Left cardiac atrium (tissue), 4 donors: ENCODE results near the gene IRAK4. TPM values are rescaled to one million over a fixed set of nuclear protein-coding genes. Genes with fewer than 3 reads are reported as not detected.
A peak's percentile ranks its signal among the peaks of the same experiment; 100 is the strongest.

ENCODE experiments used
- ATAC-seq, 2 donors: fragments of 200-7000 bp; cut with Tn5 transposase; one replicate each; pipeline ENCODE4 v1.9.1; 2020; ENCODE audit warnings: mild to moderate bottlenecking in 2 of 2, moderate library complexity in 2 of 2
- DNase-seq: peaks from one replicate; pipeline ENCODE4 v3.0.0-alpha.2; 2020
- intact Hi-C, 2 donors: fragments of 100-400 bp; cut with DNase I; formaldehyde crosslinking; loops; one replicate each; pipeline versions ENCODE4 v1.14.1 to v1.15.1; 2022 to 2023
- total RNA-seq, 2 donors: library from RNA; stranded (reverse); fragmentation: NEBNext Ultra II Directional; extraction: Animal tissue kit (Norgen Biotek cat#: 25700); gene quantifications; one replicate each; pipeline ENCODE4 v1.2.1, GENCODE V29; 2021
- donor health status: DM: no; HTN: yes; CAD: no.
- donor health status: DM: no; HTN: yes; CAD: no; lungs with severe emphysema.
- donor health status: DM: yes; HTN: yes; CAD: no.
- donor health status: Dilated cardiomyopathy.

The IRAK4 gene
- total RNA-seq, 2 donors from 2014 or later: 9.7 to 10.7 TPM

DNA sequence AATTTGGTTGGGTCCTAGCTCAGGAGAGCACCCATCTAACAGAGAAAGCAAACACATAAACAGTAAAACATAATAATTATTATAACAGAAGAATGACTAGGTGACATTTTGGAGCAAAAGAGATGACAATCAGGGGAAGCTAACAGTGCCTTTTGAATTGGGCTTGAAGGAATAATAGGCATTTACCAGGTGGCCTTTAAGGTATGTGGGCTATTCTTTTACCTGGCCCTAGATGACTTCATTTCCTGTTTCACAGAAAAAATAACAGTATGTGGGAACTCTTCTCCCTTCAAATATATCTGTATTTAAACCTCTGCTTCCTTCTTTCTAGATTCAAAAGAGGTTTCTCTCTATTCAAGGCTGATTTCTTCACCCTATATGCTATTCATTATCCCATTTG is 3.8 kb downstream of the IRAK4 start:
- no peak for DNase-seq
- intact Hi-C loops: no loop called here
- ATAC-seq: no peak

DNA sequence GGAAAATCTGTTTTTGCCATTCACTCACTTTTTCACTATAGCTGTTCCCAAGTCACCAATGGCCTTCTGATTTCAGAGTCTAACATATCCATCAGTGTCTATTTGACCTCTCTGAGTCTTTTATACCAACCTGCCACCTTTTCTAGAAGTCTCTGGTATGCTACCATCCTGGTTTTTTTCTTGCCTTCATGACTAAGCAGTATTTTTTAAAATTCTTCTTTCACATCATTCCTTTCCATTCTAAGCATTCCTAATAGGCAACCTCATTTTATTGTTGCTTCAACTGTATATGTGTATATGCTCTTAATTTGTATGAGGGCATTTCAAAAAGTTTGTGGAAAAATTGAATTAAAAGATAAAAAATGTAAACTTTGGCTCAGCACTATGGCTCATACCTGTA is 5.0 kb downstream of the IRAK4 start:
- no peak for ATAC-seq
- DNase-seq: no peak
- intact Hi-C loops: no loop called here

DNA sequence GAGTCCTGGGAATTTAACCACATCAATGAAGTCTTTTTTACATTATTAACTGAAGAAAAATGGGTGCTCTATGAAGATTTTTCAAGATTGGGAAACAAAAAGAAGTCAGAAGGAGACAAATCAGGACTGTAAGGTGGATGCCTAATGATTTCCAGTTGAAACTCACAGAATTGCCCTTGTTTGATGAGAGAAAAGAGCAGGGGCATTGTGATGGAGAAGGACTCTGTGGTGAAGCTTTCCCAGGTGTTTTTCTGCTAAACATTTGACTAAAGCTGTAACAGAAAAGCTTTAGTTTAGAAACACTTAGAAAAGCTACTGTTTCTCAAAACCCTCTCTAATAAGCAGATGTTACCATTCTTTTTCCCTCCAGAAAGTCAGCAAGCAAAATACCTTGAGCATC is 5.8 kb downstream of the IRAK4 start:
- DNase-seq (no peak), ATAC-seq (no peak)
- intact Hi-C loops: no loop called here

DNA sequence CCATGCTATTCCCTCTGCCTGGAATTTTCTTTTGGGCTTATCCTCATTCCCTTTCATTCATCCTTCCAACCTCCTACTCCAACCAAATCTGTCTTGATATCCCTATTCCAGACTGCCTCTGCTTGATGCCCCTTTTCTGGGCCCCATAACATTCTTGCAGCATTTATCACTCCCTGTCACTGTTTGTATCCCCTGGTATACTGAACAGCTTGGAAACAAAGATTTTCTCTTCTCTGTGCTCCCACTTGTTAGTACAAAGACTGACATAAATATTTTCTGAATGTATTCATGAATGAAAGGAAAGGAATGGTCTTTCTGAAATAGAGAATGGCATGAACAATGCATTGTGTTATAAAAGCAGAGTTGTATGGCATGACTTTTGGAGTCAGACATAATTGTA is 7.5 kb downstream of the IRAK4 start:
- DNase-seq (no peak), ATAC-seq (no peak)
- intact Hi-C loops: no loop called here

DNA sequence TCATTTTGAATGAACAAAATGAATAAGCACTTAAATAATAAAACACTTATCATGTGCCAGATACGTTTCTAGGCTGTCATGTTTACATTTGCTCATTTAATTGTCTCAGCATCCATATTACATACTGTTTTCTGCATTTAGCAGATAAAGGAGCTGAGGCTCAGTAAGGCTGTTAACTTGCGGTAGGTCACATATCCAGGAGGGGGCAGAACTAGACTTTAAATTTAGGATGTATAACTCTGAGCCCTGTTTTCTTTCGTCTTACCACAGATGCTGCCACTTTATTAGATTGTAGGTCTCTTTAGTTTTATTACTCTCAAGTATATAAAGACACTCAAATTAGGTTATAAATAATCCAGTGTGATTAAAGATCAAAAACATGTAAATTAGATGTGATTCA is 17.7 kb downstream of the IRAK4 start:
- DNase-seq (no peak), ATAC-seq (no peak)
- intact Hi-C loops: loop anchor here in 1 of 2 donors (5.0 kb wide), 1 partner anchor 106 kb away; no protein-coding TSS in a partner anchor

DNA sequence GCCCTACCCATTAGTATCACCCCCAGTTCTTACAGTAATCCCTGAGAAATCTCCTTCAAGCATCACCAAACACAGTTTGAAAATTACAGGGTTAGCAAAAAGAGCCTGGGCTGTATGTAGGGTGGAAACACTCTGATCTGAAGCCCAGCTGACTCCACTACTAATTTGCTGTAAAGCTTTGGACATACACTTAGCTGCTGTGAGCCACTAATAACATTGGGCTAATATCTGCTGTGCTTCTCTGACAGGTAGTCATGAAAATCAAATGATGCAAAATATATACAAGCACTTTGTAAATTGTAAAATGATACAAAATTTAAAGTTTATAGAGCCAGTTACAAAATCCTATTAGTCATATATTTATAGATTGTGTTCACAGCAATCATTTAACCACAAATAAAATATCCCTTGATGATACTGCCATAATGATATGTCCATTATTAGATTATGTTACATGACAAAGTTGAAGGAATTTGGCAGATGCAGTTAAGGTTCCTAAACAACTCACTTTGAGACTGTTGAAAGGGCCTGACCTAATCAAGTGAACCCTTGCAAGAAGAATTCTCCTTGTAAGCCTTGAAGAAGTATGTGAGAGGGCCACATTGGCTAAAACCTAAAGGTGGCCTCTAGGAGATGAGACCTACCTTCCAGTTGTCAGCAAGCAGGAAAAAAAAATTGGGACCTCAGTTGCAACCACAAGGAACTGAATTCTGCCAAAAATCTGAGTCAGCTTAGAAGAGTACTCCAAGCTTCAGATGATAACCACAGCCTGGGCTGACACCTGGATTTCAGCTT is 28.3 kb downstream of the IRAK4 start:
- no peak for DNase-seq
- intact Hi-C loops: no loop called here
- ATAC-seq: no peak

DNA sequence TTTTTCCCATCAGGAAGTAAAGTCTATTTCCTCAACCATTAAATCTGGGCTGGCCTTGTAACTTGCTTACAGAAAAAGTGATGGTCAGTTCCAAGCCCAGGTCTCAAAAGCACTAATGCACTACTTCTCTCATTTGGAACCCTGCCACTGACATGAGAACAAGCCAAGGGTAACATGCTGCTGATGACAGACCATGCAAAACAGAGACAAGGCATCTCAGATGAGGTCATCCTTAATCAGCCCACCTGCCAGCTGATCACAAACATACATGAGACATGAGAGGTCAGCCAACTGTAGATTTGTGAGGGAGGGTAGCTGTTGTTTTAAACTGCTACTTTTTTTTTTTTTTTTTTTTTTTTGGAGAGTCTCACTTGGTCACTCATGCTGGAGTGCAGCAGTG is 31.2 kb downstream of the IRAK4 start:
- peak in 1 of 2 donors; percentile 59 for ATAC-seq
- no peak for DNase-seq
- intact Hi-C loops: no loop called here

DNA sequence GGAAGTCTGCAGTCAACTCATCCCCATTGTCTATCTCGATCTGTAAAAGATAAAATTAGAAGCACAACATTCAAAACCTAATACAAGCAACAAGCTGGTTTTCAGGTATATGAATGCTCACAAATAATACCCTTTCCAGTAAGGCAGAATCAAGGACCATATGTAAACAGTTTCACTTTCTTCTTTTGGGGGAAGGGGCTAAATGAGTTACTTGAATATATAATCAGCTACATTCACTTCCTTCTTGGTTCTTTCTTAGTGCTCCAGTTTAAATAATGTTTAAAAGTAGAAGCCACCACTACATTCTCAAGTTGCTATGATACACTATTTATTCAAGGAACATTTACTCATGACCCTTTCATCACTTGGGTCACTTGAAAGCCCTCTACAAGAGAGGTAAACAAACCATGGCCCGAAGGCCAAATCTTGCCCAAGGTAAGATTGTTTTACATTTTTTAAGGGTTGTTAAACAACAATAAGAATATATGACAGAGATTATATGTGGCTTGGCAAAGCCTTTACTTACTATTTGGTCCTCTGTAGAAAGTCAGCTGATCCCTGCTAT is 37.0 kb downstream of the IRAK4 start:
- intact Hi-C loops: no loop called here
- ATAC-seq (no peak), DNase-seq (no peak)

DNA sequence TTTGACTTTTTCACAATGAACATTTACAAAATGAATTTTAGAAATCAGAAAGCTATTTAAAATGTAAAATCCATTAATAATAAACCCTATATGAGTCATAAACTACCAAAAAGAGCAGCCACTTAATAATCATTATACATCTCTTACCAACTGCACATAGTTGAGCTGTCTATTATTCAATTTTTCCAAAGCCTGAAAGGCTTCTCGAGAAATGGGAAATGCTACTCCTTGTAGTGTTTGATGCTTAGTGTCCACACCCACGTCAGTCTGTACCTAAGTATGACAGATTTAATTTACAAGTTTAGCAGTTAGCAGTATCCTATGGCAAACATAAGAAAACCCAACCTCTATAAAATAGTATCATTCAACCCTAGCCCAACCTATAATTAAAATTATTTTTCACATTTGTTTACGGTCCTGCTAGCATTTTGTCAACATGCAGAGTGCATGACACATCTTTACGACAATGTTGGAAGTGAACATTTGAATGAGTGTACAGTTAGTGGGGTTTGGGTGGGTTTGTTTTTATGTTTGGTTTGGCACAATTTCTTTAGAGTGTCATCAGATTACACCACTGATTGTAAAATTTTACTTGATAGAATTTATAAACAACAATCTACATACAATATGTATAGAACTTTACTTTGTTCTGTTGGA is 38.9 kb downstream of the IRAK4 start:
- ATAC-seq: no peak
- intact Hi-C loops: no loop called here
- DNase-seq: no peak

DNA sequence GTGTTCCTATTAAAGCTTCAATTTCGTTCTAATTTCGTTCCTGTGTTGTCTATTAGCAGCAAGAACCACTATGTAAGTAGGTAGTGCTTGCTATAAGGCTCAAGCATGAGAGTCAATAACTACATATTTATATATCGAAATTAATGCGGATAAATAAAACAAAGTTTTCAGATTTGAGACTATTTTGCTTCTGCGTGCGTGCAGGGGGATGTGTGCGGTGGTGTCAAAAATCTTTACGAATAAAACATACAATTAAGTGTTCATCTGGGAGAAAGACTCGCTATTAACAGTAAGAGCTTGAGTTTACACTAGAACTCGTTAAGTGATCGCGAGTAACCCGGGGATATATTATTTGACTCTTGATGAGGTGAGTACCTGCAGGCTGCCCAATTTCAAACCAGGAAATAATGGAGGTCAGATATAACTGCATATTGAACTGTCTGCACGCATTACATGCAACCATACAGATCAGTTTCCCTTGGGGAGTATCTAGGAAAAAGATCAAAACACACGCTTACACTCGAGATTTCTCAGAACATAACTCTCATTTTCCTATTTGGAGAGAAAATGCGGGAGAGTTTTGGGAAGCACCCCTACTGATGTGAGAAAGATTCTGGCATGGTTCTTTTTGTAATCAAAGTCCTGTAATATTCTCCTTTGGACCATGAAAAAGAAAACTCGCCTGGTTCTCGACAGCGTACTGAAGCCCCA is 46.6 kb downstream of the IRAK4 start:
- peak in 1 of 2 donors; percentile 7 for ATAC-seq
- no peak for DNase-seq
- intact Hi-C loops: loop anchor here in 1 of 2 donors (5.0 kb wide), 2 partner anchors 48 to 77 kb away; partner anchors contain the start of genes IRAK4 and PUS7L

DNA sequence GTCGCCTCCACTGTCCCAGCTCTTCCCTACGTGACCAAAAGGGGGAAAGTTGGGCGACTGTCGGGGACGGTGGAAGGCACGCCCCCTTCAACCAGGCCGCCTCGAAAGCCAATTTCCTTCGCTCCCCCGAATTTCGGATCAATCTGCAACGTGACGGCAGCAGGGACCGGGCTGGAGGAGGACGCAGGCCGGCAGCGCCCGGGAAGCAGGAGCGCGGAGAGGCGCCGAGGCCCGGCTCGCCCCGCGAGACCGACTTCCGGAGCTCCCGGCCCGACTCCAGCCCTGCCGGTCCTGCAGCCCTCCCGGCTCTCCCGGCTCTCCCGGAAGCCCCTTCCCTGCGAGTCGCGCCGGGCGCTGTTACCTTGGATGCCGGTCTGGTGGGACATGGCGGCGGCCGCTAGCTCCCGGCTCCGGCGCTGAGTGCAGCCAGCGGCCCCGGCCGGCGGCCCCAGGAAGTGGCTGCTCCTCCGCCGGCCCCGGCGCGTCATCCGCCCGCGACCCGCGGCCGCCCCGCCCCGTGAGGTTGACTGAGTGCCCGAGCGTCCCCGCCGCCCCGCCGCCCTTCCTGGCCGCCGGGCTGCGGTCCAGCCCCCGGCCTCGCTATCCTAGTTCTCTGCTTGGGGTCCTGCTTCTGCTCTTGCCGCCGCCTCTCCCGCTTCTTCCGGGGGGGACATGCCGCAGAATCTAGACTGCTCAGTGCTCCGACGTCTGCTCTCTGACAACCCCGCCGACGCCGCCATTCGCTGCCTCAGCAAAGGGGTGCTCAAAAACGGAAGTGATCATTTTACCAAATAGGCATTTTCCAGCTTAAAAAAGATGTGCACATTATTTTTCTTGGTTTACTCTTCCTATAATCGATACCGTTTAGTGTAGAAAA is 47.3 kb downstream of the IRAK4 start, which contains the start of gene TWF1:
TSS of gene TWF1 (minus strand) at position 458 of the 877 bp plus-strand sequence. CDS start at position 386, 72 bp downstream.
- peak; percentile 92 for DNase-seq
- intact Hi-C loops: loop anchor here in 1 of 2 donors (2.0 to 5.0 kb wide), 3 partner anchors 31 to 76 kb away; partner anchors contain the start of genes IRAK4, PUS7L and TMEM117
- ATAC-seq: peak; percentile 99 to 100

DNA sequence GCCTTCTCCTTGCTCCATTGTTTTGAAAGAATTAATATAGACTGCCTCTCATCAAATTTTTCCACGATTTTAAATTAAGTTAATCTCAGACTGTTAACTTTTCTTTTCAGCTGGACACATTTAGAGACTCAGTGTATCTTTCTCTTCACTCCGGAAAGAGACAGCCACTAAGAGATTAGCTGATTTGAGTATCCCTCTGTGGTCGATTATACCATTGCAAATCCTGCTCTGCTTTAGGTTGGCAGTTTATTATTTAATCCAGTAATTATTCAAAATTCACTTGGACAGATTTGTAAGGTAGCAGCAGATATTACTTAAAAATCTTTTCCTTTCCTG is 48.0 kb downstream of the IRAK4 start:
- intact Hi-C loops: loop anchor here in 1 of 2 donors (2.0 to 5.0 kb wide), 3 partner anchors 30 to 76 kb away; partner anchors contain the start of genes IRAK4, PUS7L and TMEM117
- no peak for ATAC-seq
- DNase-seq: no peak

DNA sequence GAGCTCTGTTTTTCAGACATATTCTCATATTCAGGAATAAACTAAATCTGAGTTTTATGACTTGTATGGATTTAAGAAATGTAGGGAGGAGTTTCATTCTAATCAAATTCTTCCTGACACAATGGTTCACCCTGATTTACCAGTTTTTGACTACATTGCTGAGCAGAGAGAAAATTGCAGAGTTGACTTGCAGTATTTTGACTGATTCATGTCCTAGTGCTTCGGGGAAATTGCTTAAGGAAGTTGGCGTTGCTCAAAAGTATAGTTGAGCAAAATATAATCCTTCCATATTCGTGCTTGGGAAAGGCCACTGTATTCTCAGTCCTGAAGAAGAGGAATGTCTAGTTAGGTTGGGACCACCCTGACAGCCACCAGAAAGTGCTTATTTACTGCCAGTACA is 48.6 kb downstream of the IRAK4 start:
- ATAC-seq (no peak), DNase-seq (no peak)
- intact Hi-C loops: loop anchor here in 1 of 2 donors (2.0 to 5.0 kb wide), 3 partner anchors 29 to 75 kb away; partner anchors contain the start of genes IRAK4, PUS7L and TMEM117

DNA sequence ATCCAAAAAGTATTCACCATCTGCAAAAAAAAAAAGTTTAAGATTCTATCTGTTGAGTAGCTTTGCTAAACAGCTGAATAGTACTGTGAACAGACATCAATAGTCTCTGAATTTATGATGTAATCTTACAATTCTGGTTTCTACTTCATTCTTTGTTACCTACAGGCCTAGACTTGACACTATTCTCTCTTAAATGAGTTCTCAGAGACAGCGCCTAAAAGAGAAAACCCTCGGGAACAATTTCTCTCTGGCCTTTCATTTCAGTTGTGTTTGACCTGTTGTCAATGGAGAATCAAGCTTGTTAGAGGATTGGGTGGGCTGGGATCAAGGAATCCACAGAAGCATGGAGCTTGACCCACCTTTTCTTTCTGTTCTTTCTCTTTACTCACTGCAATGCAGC is 53.3 kb downstream of the IRAK4 start:
- intact Hi-C loops: no loop called here
- DNase-seq (no peak), ATAC-seq (no peak)

DNA sequence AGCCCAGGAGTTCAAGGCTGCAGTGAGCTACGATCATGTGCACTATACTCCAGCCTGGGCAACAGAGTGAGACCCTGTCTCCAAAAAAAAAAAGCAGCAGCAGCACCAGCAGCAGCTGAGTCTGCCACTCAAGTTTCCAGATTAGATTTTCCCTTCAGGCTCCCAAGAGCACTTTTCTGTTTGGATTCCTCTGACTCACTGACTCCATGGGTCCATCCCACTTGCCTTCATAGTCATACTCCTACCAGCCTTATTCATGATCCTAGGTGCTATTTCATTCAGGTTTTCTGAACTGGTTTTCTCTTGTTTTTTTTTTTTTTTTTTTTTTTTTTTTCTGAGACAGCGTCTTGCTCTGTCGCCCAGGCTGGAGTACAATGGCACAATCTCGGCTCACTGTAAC is 54.2 kb downstream of the IRAK4 start:
- intact Hi-C loops: no loop called here
- ATAC-seq (no peak), DNase-seq (no peak)

DNA sequence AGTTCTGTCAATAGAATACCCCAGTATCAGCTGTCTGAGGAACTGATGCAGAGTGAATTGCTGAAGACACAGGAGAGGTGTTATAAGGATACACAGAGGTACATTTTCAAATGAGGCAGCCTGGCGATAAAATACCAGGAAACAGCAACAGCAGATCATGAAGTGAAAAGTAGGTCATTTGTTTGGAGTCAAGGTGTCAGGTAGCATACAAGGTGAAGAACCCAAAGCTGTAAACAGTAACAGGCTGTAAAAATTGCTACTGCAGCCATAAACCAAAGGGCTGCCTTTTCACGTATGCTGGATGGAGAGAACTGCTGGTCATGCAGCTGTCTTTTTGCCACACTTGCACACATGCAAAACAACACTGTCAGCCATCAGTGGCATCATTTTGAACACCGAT is 56.7 kb downstream of the IRAK4 start:
- no peak for ATAC-seq
- intact Hi-C loops: no loop called here
- DNase-seq: no peak

DNA sequence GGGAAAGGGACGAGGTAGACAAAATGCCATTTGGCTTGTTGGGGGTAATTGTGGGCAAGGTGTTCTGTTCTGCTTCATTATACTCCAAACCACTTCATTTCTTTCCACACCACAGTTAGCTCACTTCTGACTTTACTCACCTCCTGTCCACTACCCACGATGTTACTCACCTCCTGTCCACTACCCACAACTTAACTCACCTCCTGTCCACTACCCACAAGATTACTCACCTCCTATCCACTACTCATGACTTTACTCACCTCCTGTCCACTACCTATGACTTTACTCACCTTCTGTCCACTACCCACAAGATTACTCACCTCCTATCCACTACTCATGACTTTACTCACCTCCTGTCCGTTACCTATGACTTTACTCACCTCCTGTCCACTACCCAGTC is 57.4 kb downstream of the IRAK4 start:
- ATAC-seq (no peak), DNase-seq (no peak)
- intact Hi-C loops: no loop called here

DNA sequence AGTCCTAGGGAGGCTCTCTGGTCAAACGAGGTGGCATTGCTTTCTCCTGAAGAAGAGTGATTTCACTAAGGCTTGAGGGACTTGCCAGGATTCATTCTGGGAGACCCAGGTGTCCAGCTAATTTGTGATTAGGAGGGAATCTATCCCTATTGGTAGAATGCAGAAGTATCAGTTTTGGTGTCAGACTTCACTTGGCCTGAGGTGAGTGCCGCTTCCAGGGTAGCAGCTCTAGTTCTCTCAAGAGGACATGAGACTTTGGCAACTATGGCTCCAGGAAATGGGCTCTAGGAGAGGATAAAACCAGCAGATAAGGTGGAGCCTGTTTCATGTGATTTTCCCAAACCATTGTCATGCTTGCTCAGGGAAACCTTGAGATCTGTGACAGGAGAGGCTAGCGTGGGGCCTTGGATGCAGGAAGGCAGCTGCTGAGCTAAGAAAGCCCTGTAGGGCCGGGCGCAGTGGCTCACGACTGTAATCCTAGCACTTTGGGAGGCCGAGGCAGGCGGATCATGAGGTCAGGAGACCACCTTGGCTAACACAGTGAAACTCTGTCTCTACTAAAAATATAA is 65.5 kb downstream of the IRAK4 start:
- intact Hi-C loops: no loop called here
- ATAC-seq: no peak

More for the DNA sequence above, 65.5 kb downstream of the IRAK4 start:
- no peak for DNase-seq
